Measurements from ENCODE around the gene PABPC3.

PABPC3 gene

DNA sequence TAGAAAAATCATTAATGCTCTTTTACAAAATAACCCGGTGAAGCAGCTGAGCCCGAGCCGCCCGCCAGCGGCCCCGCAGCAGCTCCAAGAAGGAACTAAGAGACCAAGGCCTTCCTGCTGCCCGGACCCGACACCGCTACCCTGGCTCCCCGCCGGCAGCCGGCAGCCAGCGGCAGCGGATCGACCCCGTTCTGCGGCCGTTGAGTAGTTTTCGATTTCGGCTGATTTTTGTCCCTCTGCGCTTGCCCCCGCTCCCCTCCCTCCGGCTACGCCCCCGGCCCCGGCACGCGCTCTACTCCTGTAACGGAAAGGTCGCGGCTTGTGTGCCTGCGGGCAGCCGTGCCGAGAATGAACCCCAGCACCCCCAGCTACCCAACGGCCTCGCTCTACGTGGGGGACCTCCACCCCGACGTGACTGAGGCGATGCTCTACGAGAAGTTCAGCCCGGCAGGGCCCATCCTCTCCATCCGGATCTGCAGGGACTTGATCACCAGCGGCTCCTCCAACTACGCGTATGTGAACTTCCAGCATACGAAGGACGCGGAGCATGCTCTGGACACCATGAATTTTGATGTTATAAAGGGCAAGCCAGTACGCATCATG lies at the start of gene PABPC3:
PABPC3 (plus strand) TSS at position 286 of the 603 bp plus-strand sequence; CDS start at position 349, 63 bp downstream.
- no peak for DNase-seq (ENCODE audit: low read depth in 1 of 2, low spot score in 1 of 2)

DNA sequence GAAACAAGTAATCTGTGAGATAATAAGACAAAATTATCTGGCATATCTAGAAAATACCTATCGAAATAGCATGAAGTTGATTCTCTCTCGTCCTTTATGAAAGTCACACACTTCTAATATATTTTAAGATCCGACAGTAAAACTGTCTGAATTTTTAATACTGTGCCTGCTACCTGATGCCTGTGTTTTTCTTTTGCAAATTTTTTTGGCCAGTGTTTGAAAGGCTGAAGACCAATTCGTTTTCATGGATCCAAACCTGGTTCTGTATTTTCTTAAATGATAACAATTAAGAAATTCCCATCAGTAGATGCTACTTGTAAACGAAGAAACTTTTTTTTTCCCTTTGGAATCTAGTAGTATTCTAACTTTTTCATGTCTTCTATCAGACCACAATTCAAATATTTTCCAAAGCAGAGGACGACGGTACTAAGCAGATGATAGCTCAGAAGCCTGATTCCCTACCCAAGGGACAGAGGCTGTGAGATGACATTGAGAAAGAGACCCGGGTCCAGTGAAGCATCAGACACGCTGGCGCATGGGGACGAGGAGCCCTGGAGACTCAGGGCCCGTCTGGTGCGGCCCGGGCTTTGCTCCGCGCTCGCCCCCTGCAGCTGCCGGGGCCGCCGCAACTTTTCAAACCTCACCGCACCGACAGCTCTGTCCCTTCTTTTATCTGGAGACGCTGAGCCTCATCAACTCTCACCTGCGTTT lies 49.5 kb upstream of the PABPC3 start:
- no peak for DNase-seq (ENCODE audit: low read depth in 1 of 2, low spot score in 1 of 2)

DNA sequence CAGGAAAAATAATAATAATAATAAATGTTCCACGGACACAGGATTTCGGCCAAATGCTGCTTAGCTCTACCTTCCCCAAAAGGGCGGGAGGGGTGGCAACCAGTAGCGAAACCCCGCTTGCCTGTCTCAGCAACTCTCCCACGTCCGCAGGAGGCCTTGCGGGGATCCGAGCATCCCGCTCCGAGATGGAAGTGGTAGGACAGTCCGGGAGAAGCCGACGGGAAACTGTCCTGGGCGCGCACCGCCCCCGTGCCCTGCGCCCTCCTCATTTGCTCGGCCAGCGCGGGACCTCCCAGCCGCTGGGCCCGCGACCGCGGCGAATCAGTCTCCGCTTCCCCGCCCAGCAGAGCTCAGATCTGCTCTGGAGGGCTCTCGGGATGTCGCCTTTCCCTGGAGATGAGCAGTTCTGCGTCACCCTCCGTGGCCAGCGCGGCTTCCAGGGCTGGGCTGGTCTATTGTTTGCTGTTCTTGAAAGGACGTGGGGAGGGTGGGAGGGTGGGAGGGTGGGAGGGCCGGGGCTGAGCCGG lies 48.9 kb upstream of the PABPC3 start:
- DNase-seq (ENCODE audit: low read depth in 1 of 2, low spot score in 1 of 2): no peak

DNA sequence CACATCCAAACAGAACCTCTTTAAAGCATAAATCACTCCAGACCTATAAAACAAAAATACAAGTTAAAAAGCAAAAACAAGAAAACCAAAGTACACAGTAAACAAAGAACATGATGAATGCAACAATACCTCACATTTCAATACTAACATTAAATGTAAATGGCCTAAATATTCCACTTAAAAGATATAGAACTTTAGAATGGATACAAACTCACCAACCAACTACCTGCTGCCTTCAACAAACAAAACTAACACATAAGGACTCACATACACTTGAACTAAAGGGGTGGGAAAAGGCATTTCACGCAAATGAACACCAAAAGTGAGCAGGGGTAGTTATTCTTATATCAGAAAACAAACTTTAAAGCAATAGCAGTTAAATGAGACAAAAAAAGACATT lies 44.9 kb upstream of the PABPC3 start:
- no peak for DNase-seq (ENCODE audit: low read depth in 1 of 2, low spot score in 1 of 2)

DNA sequence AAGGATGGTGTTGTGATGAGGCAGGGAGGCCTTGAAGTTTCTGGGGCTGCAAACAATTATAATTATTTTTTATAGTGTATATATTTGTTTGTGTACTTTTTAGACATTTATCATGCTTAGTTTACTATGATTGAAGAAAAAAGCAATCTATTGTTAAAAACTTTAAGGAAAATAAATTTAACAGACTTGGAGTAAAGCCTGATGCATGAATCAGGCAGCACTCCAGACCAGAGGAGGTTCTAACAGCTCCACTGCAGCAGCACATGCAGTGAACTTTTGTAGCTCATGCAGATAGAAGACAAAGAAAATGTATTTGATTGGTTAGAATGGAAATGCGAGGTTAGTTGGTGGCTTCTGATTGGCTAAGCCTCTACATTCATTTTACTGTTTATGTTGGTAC lies 36.8 kb upstream of the PABPC3 start:
- DNase-seq (ENCODE audit: low read depth in 1 of 2, low spot score in 1 of 2): no peak

DNA sequence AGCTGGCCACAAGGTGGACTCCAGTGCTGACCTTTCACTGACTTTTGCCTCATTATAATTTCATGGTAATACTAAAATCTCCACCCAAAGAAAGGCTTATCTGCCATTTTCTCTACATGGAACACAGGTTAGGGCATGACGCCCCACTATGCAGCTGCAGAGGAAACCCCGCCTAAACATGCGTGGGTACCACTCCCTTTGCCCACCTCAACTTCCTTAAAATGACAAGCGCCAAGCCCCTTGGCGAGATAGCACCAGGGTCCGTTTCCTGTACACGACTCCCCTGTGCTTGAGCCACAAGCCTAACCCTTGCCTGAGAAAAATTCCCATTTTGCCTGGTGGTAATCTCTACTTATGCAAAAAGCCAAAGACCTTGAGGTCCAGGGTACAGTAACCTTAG lies 36.0 kb upstream of the PABPC3 start:
- DNase-seq (ENCODE audit: low read depth in 1 of 2, low spot score in 1 of 2): no peak

DNA sequence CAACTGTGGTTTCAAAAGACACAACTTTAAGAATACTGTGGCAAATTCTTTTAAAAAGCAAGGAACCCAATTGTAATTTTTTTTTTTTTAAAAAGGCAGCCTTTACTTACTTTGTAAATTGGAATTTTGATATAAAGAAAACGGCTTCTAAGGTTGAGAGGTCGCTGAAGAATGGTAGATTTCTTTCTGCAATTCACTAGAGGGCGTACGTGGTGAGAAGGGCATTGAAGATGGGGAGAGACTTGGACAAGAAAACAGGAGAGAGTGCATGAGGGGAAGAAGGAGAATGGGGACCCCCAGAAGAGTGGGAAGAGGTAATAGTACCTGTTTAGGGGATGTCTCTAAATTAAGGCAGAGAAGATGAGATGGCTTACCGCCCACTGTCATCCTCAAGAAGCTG lies 33.5 kb upstream of the PABPC3 start:
- no peak for DNase-seq (ENCODE audit: low read depth in 1 of 2, low spot score in 1 of 2)

DNA sequence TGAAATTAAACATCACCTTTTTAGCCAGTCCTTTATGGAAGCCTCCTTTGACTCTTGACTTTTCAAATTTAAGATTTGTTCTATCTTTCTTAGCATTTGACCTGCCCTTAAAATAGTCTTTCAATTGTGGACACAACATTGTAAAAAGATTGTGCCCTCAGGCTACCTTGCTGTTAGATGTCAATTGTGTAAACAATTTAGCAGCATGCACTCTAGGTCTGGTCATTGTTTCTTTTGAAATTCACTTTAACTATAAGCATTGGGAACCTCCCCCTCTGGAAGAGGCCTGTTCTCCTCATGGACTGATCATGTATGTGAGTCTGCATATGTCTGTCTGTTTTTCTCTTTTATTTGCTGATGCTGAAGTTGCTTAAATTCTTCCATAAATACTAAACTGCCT lies 31.5 kb upstream of the PABPC3 start:
- DNase-seq (ENCODE audit: low read depth in 1 of 2, low spot score in 1 of 2): no peak

DNA sequence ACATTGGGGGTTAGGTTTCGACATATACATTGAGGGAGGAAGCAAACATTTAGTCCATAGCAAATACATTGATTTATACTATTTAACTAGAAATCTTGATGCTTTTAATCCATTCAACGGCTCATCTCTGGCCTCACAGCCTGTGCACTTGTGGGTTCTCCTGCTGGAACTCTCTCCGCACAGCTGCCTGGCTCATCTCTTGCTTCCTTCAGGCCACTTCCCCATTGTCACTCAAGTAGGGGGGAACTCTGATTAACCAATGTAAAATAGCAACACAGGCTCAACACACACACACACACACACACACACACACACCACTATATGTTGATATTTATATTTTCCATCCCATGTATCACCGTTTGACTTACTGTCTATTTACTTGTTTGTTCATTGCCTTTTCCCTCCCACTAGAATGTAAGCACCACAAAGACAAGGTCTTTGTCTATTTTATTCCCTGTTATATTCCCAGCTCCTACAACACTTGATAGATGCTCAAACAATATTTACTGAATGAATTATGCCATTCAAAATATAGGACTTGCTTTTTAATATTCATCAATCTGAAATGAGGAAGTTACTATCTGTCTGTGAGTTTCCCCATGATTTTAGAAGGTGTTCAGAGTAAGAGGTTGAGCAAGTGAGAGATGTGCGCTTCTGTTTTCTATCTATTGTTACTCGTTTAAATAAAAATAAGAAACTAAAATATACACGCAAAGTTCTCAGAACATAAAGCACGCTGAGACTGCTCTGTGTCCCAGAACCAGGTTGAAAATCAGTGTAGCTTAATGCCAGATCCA lies 29.8 kb upstream of the PABPC3 start:
- DNase-seq (ENCODE audit: low read depth in 1 of 2, low spot score in 1 of 2): no peak

DNA sequence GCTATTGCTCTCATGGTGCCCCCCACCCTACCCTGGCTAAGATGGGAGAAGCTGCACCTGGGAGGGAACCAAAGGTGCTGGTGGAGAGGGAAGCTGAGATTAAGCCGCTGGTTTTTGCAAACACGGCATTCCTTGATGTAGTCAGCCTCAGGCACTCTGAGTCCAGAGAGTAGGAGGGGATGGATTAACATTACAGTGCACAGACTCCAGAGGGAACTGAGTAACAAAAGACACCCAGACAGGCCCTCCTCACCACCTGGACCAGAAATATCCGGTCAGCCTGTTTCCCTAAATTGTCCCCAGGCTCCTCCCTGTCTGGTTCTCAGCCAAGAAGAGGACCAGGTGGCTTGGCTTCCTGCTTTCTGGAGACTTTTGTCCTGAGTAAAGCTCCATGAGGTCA lies 28.9 kb upstream of the PABPC3 start:
- no peak for DNase-seq (ENCODE audit: low read depth in 1 of 2, low spot score in 1 of 2)

DNA sequence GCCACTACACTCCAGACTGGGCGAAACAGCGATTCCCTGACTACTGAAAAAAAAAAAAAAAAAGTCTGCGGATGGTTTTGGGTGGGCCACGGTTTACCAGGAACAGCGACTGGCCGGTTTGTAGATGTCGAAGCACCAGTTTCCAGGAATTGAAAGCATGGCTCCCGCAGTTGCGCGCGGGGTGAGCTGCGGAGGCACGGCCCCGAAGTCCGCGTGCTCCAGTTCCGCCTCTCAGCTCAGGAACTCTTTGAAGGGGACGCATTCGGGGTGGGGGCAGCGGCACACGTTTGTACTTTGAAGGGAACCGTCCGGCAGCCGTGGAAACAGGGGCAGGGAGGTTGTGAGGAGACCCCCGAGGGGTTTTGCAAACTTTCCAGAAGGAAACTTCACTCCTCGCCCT lies 27.1 kb upstream of the PABPC3 start:
- no peak for DNase-seq (ENCODE audit: low read depth in 1 of 2, low spot score in 1 of 2)

DNA sequence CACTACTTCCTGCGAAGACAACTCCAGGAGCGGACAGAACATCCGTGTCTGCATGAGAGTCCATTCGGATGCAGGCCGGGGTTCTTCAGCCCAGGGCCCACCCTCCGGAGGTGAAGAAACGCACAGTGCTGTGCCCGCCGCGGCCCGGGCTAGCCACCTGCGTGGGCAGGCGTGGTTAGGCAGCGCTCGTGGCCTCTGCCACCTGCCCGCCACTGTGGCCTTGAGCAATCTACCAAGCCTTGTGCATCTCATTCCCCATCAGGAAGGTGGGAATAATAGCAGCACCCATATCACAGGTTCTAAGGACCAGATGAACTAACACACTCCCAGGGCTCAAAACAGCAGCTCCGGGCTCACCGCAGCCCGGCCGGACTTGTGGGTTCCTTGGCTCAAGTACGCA lies 26.7 kb upstream of the PABPC3 start:
- DNase-seq (ENCODE audit: low read depth in 1 of 2, low spot score in 1 of 2): no peak

DNA sequence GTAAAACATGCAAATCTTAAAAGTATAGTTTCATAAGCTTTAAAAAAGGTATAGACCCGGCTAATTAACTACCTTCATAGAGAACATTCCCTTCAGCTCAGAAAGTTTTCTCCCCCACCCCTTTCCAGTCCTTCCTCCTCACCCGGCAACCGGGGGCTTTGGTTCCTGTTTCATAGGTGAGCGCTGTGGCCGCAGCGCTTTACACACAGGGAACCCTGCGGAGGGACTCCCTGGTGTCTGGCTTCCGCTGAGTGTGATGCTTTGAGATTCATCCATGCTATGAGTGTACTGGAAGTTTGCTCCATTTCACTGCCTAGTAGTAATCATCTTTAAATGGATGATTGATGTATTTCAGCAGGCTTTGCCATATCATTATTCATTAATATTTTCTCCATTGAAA lies 26.0 kb upstream of the PABPC3 start:
- DNase-seq (ENCODE audit: low read depth in 1 of 2, low spot score in 1 of 2): no peak

DNA sequence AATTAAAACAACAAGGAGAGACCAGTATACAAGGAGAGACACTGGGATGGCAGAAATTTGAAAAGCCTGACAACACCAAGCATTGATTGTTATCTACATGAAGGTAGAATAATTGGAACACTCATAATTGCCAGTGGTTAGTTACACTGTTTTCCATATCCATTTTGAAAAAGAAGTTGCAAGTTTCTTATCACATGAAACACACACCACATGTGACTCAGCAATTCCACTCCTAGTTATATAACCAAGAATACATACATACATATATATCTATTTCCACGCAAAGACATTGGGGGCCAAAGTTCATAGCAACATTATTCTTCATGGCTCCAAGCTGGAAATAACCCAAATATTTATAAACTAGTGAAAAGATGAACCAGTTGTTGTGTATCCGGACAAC lies 15.2 kb upstream of the PABPC3 start:
- no peak for DNase-seq (ENCODE audit: low read depth in 1 of 2, low spot score in 1 of 2)

DNA sequence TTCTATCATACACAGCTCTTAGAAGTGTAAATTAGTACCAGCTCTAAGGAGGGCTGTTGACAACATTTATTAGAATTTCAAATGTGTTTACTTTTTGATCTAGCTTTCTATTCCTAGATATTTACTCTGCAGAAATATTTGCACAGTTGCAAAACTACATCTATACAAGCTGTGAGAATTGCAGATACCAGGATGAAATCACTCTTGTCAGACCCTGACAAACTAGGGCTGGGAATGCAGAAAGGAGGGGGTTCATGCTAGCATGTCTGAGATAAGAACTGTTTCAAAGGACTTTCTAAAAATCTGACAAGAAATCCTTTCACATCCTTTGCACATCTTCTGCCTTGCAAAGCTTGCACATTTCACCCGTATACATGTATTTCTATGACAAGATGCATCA lies 11.8 kb upstream of the PABPC3 start:
- DNase-seq (ENCODE audit: low read depth in 1 of 2, low spot score in 1 of 2): no peak

DNA sequence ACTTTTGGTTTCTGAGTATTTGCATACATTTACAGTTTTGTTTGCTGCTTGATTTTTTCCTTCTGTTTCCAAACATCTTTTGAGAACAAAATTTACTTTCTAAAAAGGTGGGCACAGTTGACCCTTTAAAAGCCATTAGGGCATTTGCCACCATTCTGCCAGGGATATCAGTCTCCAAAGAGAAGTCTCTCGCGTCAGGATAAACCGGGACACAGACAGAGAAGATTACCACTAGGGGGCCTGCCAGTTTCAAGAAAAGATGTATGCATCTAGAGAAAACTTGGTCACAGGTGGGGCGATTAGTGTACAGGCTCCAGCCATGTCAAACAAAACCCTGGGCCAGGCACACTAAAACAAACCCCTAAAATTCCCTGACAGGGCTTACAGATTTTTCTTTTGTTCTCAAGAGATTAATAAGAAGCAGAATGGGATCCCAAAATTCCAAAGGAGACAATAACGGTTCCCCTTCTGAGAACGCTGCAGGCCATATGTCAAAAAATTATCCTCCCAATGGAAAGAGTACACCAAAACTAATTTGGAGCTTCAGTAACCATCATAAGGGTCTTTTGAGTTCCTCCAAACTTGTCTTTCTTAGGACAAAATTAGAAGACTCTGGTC lies 10.7 kb upstream of the PABPC3 start:
- DNase-seq (ENCODE audit: low read depth in 1 of 2, low spot score in 1 of 2): no peak

DNA sequence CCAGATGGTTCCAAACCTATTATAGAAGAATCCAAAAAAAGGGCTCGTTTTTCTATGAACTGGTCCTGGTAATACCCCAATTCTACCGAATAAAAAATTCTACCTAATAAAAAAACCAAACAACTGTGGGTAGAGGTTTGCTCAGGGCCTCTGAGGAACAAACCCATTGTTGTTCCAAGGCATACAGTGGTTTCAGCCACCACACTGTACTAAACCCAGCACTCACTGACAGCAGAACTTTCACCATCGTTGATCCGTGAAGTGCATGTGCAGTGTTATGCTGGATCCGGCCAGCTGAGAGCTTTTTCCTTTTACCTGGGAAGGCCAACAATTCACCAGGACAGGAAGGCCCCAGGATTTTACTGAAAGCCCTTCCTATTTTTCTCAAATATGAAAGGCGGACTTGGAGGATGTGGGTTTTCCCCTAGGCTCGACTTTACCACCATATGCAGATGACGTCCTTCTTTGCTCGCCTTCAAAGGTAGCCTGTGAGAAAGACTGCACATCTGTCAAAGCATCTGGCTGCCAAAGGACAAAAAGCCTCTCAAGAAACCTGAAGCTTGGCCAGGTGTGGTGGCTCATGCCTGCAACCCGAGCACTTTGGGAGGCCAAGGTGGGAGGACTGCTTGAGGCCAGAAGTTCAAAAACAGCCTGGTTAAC lies 7.2 kb upstream of the PABPC3 start:
- no peak for DNase-seq (ENCODE audit: low read depth in 1 of 2, low spot score in 1 of 2)

DNA sequence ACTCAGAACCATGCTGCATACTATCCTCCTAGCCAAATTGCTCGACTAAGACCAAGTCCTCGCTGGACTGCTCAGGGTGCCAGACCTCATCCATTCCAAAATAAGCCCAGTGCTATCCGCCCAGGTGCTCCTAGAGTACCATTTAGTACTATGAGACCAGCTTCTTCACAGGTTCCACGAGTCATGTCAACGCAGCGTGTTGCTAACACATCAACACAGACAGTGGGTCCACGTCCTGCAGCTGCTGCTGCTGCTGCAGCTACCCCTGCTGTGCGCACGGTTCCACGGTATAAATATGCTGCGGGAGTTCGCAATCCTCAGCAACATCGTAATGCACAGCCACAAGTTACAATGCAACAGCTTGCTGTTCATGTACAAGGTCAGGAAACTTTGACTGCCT lies 1.5 kb downstream of the PABPC3 start:
- no peak for DNase-seq (ENCODE audit: low read depth in 1 of 2, low spot score in 1 of 2)

DNA sequence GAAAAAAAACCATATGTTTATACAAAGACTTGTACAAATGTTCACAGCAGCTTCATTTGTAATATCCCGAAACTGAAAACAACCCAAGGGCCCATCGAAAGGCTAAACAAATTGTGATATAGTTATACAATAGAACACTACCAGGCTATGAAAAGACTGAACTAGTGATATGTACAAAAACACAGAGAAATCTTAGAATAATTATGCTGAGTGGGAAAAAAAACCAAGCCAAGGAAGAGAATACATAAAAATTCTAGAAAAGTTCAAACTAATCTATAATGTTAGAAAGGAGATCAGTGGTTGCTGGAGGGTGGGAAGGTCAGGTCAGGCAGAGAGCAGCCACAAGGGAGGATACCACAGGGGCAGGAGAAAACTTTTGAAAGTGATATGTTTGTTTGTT lies 7.8 kb downstream of the PABPC3 start:
- DNase-seq (ENCODE audit: low read depth in 1 of 2, low spot score in 1 of 2): no peak

DNA sequence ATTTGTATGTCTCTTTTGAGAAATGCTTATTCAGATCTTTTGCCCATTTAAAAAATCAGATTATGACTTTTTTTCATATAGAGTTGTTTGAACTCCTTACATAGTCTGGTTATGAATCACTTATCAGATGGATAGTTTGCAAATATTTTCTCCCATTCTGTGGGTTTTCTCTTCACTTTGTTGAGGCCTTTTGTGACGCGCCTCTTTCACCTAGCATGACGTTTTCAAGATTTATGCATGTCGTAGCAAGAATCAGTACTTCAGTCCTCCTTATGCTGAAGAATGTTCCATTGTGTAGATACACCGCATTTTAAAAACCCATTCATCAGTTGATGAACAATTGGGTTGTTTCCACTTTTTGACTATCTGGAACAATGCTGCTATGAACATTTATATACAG lies 13.4 kb downstream of the PABPC3 start:
- DNase-seq (ENCODE audit: low read depth in 1 of 2, low spot score in 1 of 2): no peak

DNA sequence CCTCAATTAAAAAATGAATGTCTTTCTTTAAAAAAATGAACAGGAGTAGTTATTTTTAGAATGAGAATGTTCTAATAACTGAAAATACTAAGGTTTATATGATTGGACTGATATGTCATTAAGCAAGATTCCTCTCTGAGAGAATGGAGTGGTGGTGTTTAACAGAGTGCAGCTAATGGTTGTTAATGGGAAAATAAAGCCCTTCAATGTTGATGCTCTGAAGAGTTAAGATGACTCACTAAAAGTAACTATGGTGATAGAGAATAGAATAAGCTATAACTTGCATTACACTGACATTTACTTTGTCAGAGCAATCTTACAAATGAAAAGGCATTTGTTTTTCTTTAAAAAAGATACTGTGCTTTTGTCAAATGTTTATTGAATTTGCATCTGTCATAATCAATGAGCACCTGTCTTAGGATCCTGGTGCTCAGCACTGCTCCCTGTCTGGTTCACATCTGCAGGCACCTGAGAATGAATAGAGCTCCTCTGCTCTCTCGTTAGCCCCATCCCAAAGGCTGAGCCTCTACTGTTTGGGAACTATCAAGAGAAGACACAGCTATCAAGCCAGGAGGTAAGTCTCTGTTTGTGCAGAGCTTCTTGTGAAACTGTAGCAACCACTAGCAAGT lies 15.1 kb downstream of the PABPC3 start:
- DNase-seq (ENCODE audit: low read depth in 1 of 2, low spot score in 1 of 2): no peak
